IPS-NIHi7 (cell line): Measurements from ENCODE around the gene SPATA20.

Experiments used
- DNase-seq: peaks from one replicate; pipeline ENCODE4 v3.0.0; 2012; ENCODE audit warnings: mixed read lengths; ENCODE audit errors: extremely low spot score

The SPATA20 gene

GRCh38 chr17:50577451-50577954, 30.5 kb downstream of the SPATA20 start:
- no peak for DNase-seq

GRCh38 chr17:50578173-50578572, 31.2 kb downstream of the SPATA20 start:
- no peak for DNase-seq

GRCh38 chr17:50579399-50579798, 32.4 kb downstream of the SPATA20 start:
- no peak for DNase-seq

- DNase-seq, result no peak
These were observed 33.7 kb downstream of the SPATA20 start for GRCh38 chr17:50580646-50581045.

- no peak for DNase-seq
These were observed 34.3 kb downstream of the SPATA20 start for GRCh38 chr17:50581316-50581715.

- no peak for DNase-seq
These were observed 35.8 kb downstream of the SPATA20 start for GRCh38 chr17:50582741-50583140.

GRCh38 chr17:50583641-50584040, 36.7 kb downstream of the SPATA20 start:
- peak; percentile 73 for DNase-seq

GRCh38 chr17:50584116-50584515, 37.1 kb downstream of the SPATA20 start:
- no peak for DNase-seq

- DNase-seq, result no peak
These were observed 37.8 kb downstream of the SPATA20 start for GRCh38 chr17:50584749-50585148.

- DNase-seq, result no peak
These were observed 38.4 kb downstream of the SPATA20 start for GRCh38 chr17:50585346-50585745.

- no peak for DNase-seq
These were observed 38.9 kb downstream of the SPATA20 start for GRCh38 chr17:50585891-50586290.

GRCh38 chr17:50586421-50587247, 39.7 kb downstream of the SPATA20 start:
- no peak for DNase-seq

GRCh38 chr17:50587571-50587970, 40.6 kb downstream of the SPATA20 start:
- no peak for DNase-seq

GRCh38 chr17:50588391-50589049, 41.5 kb downstream of the SPATA20 start:
- DNase-seq, result no peak

- no peak for DNase-seq
These were observed 42.2 kb downstream of the SPATA20 start for GRCh38 chr17:50589095-50589705.

GRCh38 chr17:50590946-50591737, 44.2 kb downstream of the SPATA20 start:
- no peak for DNase-seq

GRCh38 chr17:50593321-50593720, 46.3 kb downstream of the SPATA20 start:
- peak; percentile 64 for DNase-seq

GRCh38 chr17:50594128-50594823, 47.3 kb downstream of the SPATA20 start:
- DNase-seq, result no peak

- DNase-seq, result no peak
These were observed 47.9 kb downstream of the SPATA20 start for GRCh38 chr17:50594892-50595291.

- DNase-seq, result peak; percentile 90
These were observed 49.4 kb downstream of the SPATA20 start for GRCh38 chr17:50596191-50597037.
